ENCODE measurements around the gene PGAP3.
"Not testable (repeated sequence)": the region's sequence is repeated elsewhere in the genome, so short reads cannot be mapped to it uniquely, and the experiment has no call there.

PGAP3 gene

DNA sequence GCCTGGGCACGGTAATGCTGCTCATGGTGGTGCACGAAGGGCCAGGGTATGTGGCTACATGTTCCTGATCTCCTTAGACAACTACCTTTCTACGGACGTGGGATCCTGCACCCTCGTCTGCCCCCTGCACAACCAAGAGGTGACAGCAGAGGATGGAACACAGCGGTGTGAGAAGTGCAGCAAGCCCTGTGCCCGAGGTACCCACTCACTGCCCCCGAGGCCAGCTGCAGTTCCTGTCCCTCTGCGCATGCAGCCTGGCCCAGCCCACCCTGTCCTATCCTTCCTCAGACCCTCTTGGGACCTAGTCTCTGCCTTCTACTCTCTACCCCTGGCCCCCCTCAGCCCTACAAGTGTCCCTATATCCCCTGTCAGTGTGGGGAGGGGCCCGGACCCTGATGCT, 24.0 kb upstream of the PGAP3 start:
- peaks cover 7% of the 10 kb centered on the region for H3K4me1 ChIP-seq (ENCODE audit: low read length)
- no peaks in the 10 kb centered on the region for H3K9me3 ChIP-seq (replicated peaks; ENCODE audit: insufficient read depth, low read length)
- no peak overlapping the region for H3K4me2 ChIP-seq (ENCODE audit: low read depth, low read length)
- no peak overlapping the region for H3K27ac ChIP-seq (ENCODE audit: low read length)
- H3K36me3 ChIP-seq (replicated peaks; ENCODE audit: insufficient read depth, low read length) = no peaks in the 10 kb centered on the region
- H3K27me3 ChIP-seq (replicated peaks; ENCODE audit: insufficient read depth, low read length) = no peaks in the 10 kb centered on the region
- no peak for DNase-seq
- no peak overlapping the region for H3K9ac ChIP-seq (ENCODE audit: low read length)
- no peaks in the 10 kb centered on the region for H3K9me2 ChIP-seq (replicated peaks; ENCODE audit: insufficient read depth, low read length)
- H4K20me1 ChIP-seq (ENCODE audit: insufficient read depth, low read length) = no peaks in the 10 kb centered on the region
- no peak overlapping the region for H3K4me3 ChIP-seq (ENCODE audit: low read length)
- H3F3A ChIP-seq (ENCODE audit: insufficient read depth, low read length) = no peaks in the 10 kb centered on the region
- TF ChIP-seq EZH2 (optimal IDR thresholded peaks at IDR 0.05; ENCODE audit: low read depth, low read length) = no peak
- TF ChIP-seq EZH2phosphoT487 (IDR thresholded peaks at IDR 0.05; ENCODE audit: low read length) = no peak
- no peak overlapping the region for H2AFZ ChIP-seq (ENCODE audit: low read length)
- H3K79me2 ChIP-seq (ENCODE audit: low read length) = no peaks in the 10 kb centered on the region

DNA sequence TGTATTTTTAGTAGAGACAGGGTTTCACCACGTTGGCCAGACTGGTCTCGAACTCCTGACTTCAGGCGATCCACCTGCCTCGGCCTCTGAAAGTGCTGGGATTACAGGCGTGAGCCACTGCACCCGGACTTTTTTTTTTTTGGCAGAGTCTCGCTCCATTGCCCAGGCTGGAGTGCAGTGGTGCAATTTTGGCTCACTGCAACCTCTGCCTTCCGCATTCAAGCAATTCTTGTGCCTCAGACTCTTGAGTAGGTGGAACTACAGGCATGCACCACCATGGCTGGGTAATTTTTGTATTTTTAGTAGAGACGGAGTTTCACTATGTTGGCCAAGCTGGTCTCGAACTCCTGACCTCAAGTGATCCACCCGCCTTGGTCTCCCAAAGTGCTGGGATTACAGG, 23.2 kb upstream of the PGAP3 start:
- not testable (repeated sequence) for H3K27ac ChIP-seq (ENCODE audit: low read length); H3K4me2 ChIP-seq (ENCODE audit: low read depth, low read length); H3K4me3 ChIP-seq (ENCODE audit: low read length); H3K36me3 ChIP-seq (replicated peaks; ENCODE audit: insufficient read depth, low read length); H3F3A ChIP-seq (ENCODE audit: insufficient read depth, low read length); H2AFZ ChIP-seq (ENCODE audit: low read length); H3K79me2 ChIP-seq (ENCODE audit: low read length); H4K20me1 ChIP-seq (ENCODE audit: insufficient read depth, low read length); DNase-seq; H3K9me3 ChIP-seq (replicated peaks; ENCODE audit: insufficient read depth, low read length); H3K27me3 ChIP-seq (replicated peaks; ENCODE audit: insufficient read depth, low read length); H3K9me2 ChIP-seq (replicated peaks; ENCODE audit: insufficient read depth, low read length); H3K9ac ChIP-seq (ENCODE audit: low read length)
- peaks cover 10% of the 10 kb centered on the region for H3K4me1 ChIP-seq (ENCODE audit: low read length)

DNA sequence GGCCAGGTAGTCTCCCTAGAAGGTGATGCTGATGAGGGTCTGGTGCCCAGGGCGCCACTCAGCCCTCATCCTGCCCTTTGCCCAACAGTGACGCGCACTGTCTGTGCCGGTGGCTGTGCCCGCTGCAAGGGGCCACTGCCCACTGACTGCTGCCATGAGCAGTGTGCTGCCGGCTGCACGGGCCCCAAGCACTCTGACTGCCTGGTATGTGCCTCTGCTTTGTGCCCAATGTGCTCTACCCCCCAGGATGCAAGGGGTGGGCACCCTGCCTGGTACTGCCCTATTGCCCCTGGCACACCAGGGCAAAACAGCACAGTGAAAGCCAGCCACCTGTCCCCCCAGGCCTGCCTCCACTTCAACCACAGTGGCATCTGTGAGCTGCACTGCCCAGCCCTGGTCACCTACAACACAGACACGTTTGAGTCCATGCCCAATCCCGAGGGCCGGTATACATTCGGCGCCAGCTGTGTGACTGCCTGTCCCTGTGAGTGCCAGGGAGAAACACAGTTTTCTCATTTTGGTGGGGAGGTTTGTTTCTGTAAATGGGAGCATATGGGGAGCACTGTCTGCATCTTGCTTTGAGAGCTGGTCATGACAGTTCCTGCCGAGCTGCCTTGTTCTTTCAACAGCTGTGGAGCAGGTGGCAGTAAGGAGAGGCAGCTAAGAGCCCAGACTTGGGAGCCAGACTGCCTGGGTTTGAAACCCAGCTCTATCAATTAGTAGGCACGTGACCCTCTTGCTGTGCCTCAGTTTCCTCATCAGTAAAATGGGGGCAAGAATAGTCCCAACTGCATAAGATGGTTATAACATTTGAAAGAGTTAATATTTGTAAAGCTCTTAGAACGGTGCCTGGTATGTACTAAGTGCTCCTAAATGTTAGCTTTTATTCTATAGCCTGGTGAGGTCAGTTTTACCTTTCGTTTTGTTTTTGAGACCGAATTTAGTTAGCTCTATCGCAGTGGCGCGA, 22.4 kb upstream of the PGAP3 start:
- H3K36me3 ChIP-seq (replicated peaks; ENCODE audit: insufficient read depth, low read length) = no peaks in the 10 kb centered on the region

DNA sequence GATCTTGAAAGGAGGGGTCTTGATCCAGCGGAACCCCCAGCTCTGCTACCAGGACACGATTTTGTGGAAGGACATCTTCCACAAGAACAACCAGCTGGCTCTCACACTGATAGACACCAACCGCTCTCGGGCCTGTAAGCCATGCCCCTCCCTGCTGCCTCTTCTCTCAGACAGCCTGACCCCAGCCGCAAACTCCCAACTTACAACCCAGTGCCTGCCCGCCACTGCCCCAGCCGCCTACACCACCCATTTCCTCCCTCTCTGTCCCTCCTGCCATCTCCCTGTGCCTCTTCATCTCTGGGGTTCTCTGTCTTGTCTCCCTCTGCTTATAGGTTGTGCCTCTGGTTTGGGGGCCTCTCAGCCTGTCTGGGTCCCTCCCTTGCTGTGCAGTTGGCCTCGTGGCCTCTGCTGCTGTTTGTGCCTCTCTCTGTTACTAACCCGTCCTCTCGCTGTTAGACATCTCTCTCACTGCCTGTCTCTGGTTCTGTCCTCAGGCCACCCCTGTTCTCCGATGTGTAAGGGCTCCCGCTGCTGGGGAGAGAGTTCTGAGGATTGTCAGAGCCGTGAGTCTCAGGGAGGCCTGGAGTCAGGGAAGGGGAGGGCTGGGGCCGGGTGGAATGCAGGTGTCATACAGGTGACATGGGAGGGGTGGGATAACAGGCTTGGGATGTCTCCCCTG, 21.6 kb upstream of the PGAP3 start:
- Histone ChIP-seq H3K79me2 (ENCODE audit: low read length) (no peaks in the 10 kb centered on the region), H3K9me2 (replicated peaks; ENCODE audit: insufficient read depth, low read length) (no peaks in the 10 kb centered on the region), H3K4me1 (ENCODE audit: low read length) (peaks cover 10% of the 10 kb centered on the region), H3K4me2 (ENCODE audit: low read depth, low read length) (no peak overlapping the region), H2AFZ (ENCODE audit: low read length) (no peak overlapping the region), H3K9ac (ENCODE audit: low read length) (no peak overlapping the region), H4K20me1 (ENCODE audit: insufficient read depth, low read length) (no peaks in the 10 kb centered on the region), H3K9me3 (replicated peaks; ENCODE audit: insufficient read depth, low read length) (no peaks in the 10 kb centered on the region), H3F3A (ENCODE audit: insufficient read depth, low read length) (no peaks in the 10 kb centered on the region), H3K4me3 (ENCODE audit: low read length) (no peak overlapping the region), H3K36me3 (replicated peaks; ENCODE audit: insufficient read depth, low read length) (no peaks in the 10 kb centered on the region), H3K27ac (ENCODE audit: low read length) (no peak overlapping the region), H3K27me3 (replicated peaks; ENCODE audit: insufficient read depth, low read length) (no peaks in the 10 kb centered on the region)
- TF ChIP-seq EZH2 (optimal IDR thresholded peaks at IDR 0.05; ENCODE audit: low read depth, low read length) = no peak
- no peak for TF ChIP-seq EZH2phosphoT487 (IDR thresholded peaks at IDR 0.05; ENCODE audit: low read length)
- TF ChIP-seq, protein P1, sequence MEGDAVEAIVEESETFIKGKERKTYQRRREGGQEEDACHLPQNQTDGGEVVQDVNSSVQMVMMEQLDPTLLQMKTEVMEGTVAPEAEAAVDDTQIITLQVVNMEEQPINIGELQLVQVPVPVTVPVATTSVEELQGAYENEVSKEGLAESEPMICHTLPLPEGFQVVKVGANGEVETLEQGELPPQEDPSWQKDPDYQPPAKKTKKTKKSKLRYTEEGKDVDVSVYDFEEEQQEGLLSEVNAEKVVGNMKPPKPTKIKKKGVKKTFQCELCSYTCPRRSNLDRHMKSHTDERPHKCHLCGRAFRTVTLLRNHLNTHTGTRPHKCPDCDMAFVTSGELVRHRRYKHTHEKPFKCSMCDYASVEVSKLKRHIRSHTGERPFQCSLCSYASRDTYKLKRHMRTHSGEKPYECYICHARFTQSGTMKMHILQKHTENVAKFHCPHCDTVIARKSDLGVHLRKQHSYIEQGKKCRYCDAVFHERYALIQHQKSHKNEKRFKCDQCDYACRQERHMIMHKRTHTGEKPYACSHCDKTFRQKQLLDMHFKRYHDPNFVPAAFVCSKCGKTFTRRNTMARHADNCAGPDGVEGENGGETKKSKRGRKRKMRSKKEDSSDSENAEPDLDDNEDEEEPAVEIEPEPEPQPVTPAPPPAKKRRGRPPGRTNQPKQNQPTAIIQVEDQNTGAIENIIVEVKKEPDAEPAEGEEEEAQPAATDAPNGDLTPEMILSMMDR (IDR thresholded peaks at IDR 0.05; ENCODE audit: low read length) = no peak
- no peak for DNase-seq

More for the DNA sequence above, 22.4 kb upstream of the PGAP3 start:
- Histone ChIP-seq H3K9me2 (replicated peaks; ENCODE audit: insufficient read depth, low read length) (no peaks in the 10 kb centered on the region), H3K9ac (ENCODE audit: low read length) (no peak overlapping the region), H3K27me3 (replicated peaks; ENCODE audit: insufficient read depth, low read length) (no peaks in the 10 kb centered on the region), H3K4me1 (ENCODE audit: low read length) (peaks cover 10% of the 10 kb centered on the region), H3K79me2 (ENCODE audit: low read length) (no peaks in the 10 kb centered on the region), H3F3A (ENCODE audit: insufficient read depth, low read length) (no peaks in the 10 kb centered on the region), H3K4me3 (ENCODE audit: low read length) (no peak overlapping the region), H3K9me3 (replicated peaks; ENCODE audit: insufficient read depth, low read length) (no peaks in the 10 kb centered on the region), H2AFZ (ENCODE audit: low read length) (no peak overlapping the region), H4K20me1 (ENCODE audit: insufficient read depth, low read length) (no peaks in the 10 kb centered on the region), H3K4me2 (ENCODE audit: low read depth, low read length) (no peak overlapping the region), H3K27ac (ENCODE audit: low read length) (no peak overlapping the region)
- DNase-seq = no peak
- TF ChIP-seq, protein P1 (IDR thresholded peaks at IDR 0.05; ENCODE audit: low read length) = no peak
- TF ChIP-seq EZH2 (optimal IDR thresholded peaks at IDR 0.05; ENCODE audit: low read depth, low read length) (no peak), EZH2phosphoT487 (IDR thresholded peaks at IDR 0.05; ENCODE audit: low read length) (no peak)

Data from MM.1S (cell line).